ENCODE results near the gene DNPH1.

DNA sequence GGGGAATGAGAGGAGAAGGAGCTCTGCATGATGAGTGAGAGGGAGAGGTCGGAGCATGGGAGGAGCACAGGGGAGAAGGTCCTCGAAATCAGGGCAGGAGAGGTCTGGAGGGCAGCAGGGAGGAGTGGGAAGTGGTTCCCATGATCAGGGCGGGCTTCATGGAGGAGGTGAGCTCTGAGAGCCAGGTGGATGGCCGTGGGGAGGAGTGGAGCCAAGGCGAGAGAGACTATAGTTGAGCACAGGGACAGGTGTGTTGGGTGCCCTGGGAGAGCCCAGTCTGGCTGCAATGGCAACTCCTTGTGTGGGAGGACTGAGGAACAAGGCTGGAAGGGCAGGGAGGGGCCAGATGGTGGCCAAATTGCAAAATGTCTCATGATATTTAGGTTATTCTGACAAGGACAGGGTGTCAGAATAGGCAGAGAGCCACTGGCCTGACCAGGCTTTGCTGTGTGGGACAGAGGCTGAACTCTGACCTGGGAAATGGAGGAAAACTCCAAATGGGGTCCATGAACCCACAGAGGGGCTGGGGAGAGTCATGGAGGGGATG lies 35.4 kb upstream of the DNPH1 start:
- TF ChIP-seq YY1 (IDR thresholded peaks at IDR 0.05; ENCODE audit: insufficient read depth, insufficient read length) (no peak), ZNF274 (IDR thresholded peaks at IDR 0.05; ENCODE audit: low read depth, low read length) (no peak)
